ENCODE data around the gene CCNB1. TPM values are rescaled to one million over a fixed set of nuclear protein-coding genes. Genes with fewer than 3 reads are reported as not detected.
"Not testable (repeated sequence)": the region's sequence is repeated elsewhere in the genome, so short reads cannot be mapped to it uniquely, and the experiment has no call there.

The CCNB1 gene
- total RNA-seq, 1 donor from 2014 or later = 252 TPM

GRCh38 chr5:69217151-69217511, 50.2 kb downstream of the CCNB1 start:
- Mint-ChIP-seq H3K4me1 (peaks cover 13% of the 10 kb centered on the region), H3K27me3 (ENCODE audit: low read depth) (no peaks in the 10 kb centered on the region), H3K9me3 (no peaks in the 10 kb centered on the region), H3K36me3 (ENCODE audit: low read depth) (peaks cover 9% of the 10 kb centered on the region), H3K4me3 (peak overlapping the region; percentile 96), H3K27ac (ENCODE audit: unreplicated experiment) (no peak overlapping the region)
- TF ChIP-seq CTCF (conservative IDR thresholded peaks at IDR 0.05) = no peak
- no peak for DNase-seq (ENCODE audit: low read depth, low spot score)

GRCh38 chr5:69217548-69218526, 50.9 kb downstream of the CCNB1 start:
- Mint-ChIP-seq H3K27ac (ENCODE audit: unreplicated experiment) (peak overlapping the region; percentile 96), H3K9me3 (no peaks in the 10 kb centered on the region), H3K4me1 (peaks cover 13% of the 10 kb centered on the region), H3K27me3 (ENCODE audit: low read depth) (no peaks in the 10 kb centered on the region), H3K4me3 (peak overlapping the region; percentile 96), H3K36me3 (ENCODE audit: low read depth) (peaks cover 9% of the 10 kb centered on the region)
- TF ChIP-seq CTCF (conservative IDR thresholded peaks at IDR 0.05) = peak; percentile 50
- peak; percentile 90 for DNase-seq (ENCODE audit: low read depth, low spot score)

GRCh38 chr5:69219939-69220338, 53.0 kb downstream of the CCNB1 start:
- DNase-seq (ENCODE audit: low read depth, low spot score) = no peak
- H3K4me3 Mint-ChIP-seq = no peak overlapping the region
- H3K36me3 Mint-ChIP-seq (ENCODE audit: low read depth) = peaks cover 9% of the 10 kb centered on the region
- no peaks in the 10 kb centered on the region for H3K9me3 Mint-ChIP-seq
- no peaks in the 10 kb centered on the region for H3K27me3 Mint-ChIP-seq (ENCODE audit: low read depth)
- no peak for TF ChIP-seq CTCF (conservative IDR thresholded peaks at IDR 0.05)
- H3K27ac Mint-ChIP-seq (ENCODE audit: unreplicated experiment) = no peak overlapping the region
- peaks cover 13% of the 10 kb centered on the region for H3K4me1 Mint-ChIP-seq

GRCh38 chr5:69220371-69220770, 53.4 kb downstream of the CCNB1 start:
- not testable (repeated sequence) for H3K4me3 Mint-ChIP-seq; H3K36me3 Mint-ChIP-seq (ENCODE audit: low read depth); H3K27me3 Mint-ChIP-seq (ENCODE audit: low read depth); DNase-seq (ENCODE audit: low read depth, low spot score); H3K9me3 Mint-ChIP-seq; H3K27ac Mint-ChIP-seq (ENCODE audit: unreplicated experiment)
- H3K4me1 Mint-ChIP-seq = peaks cover 13% of the 10 kb centered on the region

GRCh38 chr5:69220833-69221232, 53.9 kb downstream of the CCNB1 start:
- not testable (repeated sequence) for H3K27ac Mint-ChIP-seq (ENCODE audit: unreplicated experiment); H3K36me3 Mint-ChIP-seq (ENCODE audit: low read depth); H3K27me3 Mint-ChIP-seq (ENCODE audit: low read depth); DNase-seq (ENCODE audit: low read depth, low spot score); H3K4me3 Mint-ChIP-seq; H3K9me3 Mint-ChIP-seq
- H3K4me1 Mint-ChIP-seq = peaks cover 13% of the 10 kb centered on the region

- H3K4me3 Mint-ChIP-seq = no peak overlapping the region
- H3K36me3 Mint-ChIP-seq (ENCODE audit: low read depth) = peaks cover 7% of the 10 kb centered on the region
- no peak for TF ChIP-seq CTCF (conservative IDR thresholded peaks at IDR 0.05)
- DNase-seq (ENCODE audit: low read depth, low spot score) = no peak
- no peaks in the 10 kb centered on the region for H3K9me3 Mint-ChIP-seq
- no peak overlapping the region for H3K27ac Mint-ChIP-seq (ENCODE audit: unreplicated experiment)
- H3K27me3 Mint-ChIP-seq (ENCODE audit: low read depth) = no peaks in the 10 kb centered on the region
- H3K4me1 Mint-ChIP-seq = no peaks in the 10 kb centered on the region
These were observed 57.6 kb downstream of the CCNB1 start for GRCh38 chr5:69224520-69224919.

Measured in neural crest cell (in vitro differentiated cells).